ENCODE measurements around the gene LMX1B. TPM values are rescaled to one million over a fixed set of nuclear protein-coding genes. Genes with fewer than 3 reads are reported as not detected.

The LMX1B gene
- total and polyA plus RNA-seq, 2 of the 4 experiments (the other 2 are of a cell fraction), result not detected

- Histone ChIP-seq H3K4me1 (ENCODE audit: control insufficient read depth, insufficient read depth, low read length) (no peaks in the 10 kb centered on the region), H3K79me1 (ENCODE audit: low read depth in 1 of 2, low read length in 2 of 2) (no peaks in the 10 kb centered on the region), H3K27me3 (ENCODE audit: control insufficient read depth, insufficient read depth, low read length) (peaks cover 95% of the 10 kb centered on the region), H2BK15ac (ENCODE audit: low read depth, low read length) (no peak overlapping the region), H3K23ac (ENCODE audit: low read depth, low read length) (no peak overlapping the region), H4K91ac (ENCODE audit: insufficient read depth, low read depth, low read length) (no peak overlapping the region), H3K36me3 (ENCODE audit: control insufficient read depth, insufficient read depth, low read length) (no peaks in the 10 kb centered on the region), H3K4me2 (ENCODE audit: low read depth, low read length) (no peak overlapping the region), H3K14ac (replicated peaks; ENCODE audit: low read depth, low read length) (no peak overlapping the region), H4K20me1 (ENCODE audit: insufficient read depth, low read length) (peaks cover under 1% of the 10 kb centered on the region; the same call in 1 of the 2 replicates), H2AK5ac (ENCODE audit: low read depth, low read length) (no peak overlapping the region), H2BK120ac (ENCODE audit: low read depth, low read length) (no peak overlapping the region), H4K8ac (ENCODE audit: low read depth in 2 of 2, low read length in 2 of 2) (no peak overlapping the region), H3K27ac (ENCODE audit: insufficient read depth, low read length) (no peak overlapping the region), H3K9ac (ENCODE audit: low read depth, low read length) (no peak overlapping the region), H2BK20ac (ENCODE audit: low read depth, low read length) (no peak overlapping the region), H3K9me3 (ENCODE audit: control insufficient read depth, insufficient read depth, low read length) (no peaks in the 10 kb centered on the region; the same call in 1 of the 2 replicates), H3K9me1 (ENCODE audit: insufficient read depth, low read length) (no peaks in the 10 kb centered on the region), H3K4ac (ENCODE audit: low read depth, low read length) (no peak overlapping the region), H4K5ac (ENCODE audit: low read depth, low read length) (no peak overlapping the region), H3K18ac (ENCODE audit: low read depth, low read length) (no peak overlapping the region), H2AK9ac (replicated peaks; ENCODE audit: low read depth, low read length, poor library complexity) (no peak overlapping the region), H3K4me3 (ENCODE audit: insufficient read depth, low read depth, low read length) (no peak overlapping the region), H2AFZ (replicated peaks; ENCODE audit: low read length, poor library complexity) (no peak overlapping the region), H3K56ac (ENCODE audit: extremely low read depth, insufficient read depth, low read length) (no peak overlapping the region), H2BK5ac (ENCODE audit: low read depth, low read length, poor library complexity, severe bottlenecking) (no peak overlapping the region)
- no peak for DNase-seq
- dilution Hi-C loops (cut with HindIII; ENCODE audit: low sequenced_read_pairs, unreplicated experiment) (no loop called here), in situ Hi-C loops (cut with MboI; ENCODE audit: low sequenced_read_pairs) (no loop called here), intact Hi-C loops (cut with micrococcal nuclease) (no loop called here)
- TF ChIP-seq NFE2L2 (IDR thresholded peaks at IDR 0.05; ENCODE audit: low read depth, low read length), result no peak
- no peak for TF ChIP-seq RFX5 (IDR thresholded peaks at IDR 0.05; ENCODE audit: low read depth, low read length)
- TF ChIP-seq MAFK (IDR thresholded peaks at IDR 0.05; ENCODE audit: low read depth, low read length), result no peak
- no peak for TF ChIP-seq CTCF (conservative IDR thresholded peaks at IDR 0.05; ENCODE audit: low read depth, low read length)
- TF ChIP-seq RAD21 (IDR thresholded peaks at IDR 0.05; ENCODE audit: low read length), result no peak
- no peak for TF ChIP-seq CHD1 (IDR thresholded peaks at IDR 0.05; ENCODE audit: low read depth, low read length)
- TF ChIP-seq RCOR1 (IDR thresholded peaks at IDR 0.05; ENCODE audit: insufficient replicate concordance, low read length), result no peak
- TF ChIP-seq USF2 (IDR thresholded peaks at IDR 0.05; ENCODE audit: low read depth, low read length), result no peak
- TF ChIP-seq MXI1 (IDR thresholded peaks at IDR 0.05; ENCODE audit: borderline replicate concordance, low read depth, low read length), result no peak
- no peak for TF ChIP-seq BHLHE40 (IDR thresholded peaks at IDR 0.05; ENCODE audit: low read depth, low read length)
- TF ChIP-seq CEBPB (IDR thresholded peaks at IDR 0.05; ENCODE audit: low read depth, low read length), result no peak
- WGBS, 2 experiments (ENCODE audit: extremely low coverage in 2 of 2, insufficient read length in 1 of 2), result no CpG with 5 or more reads among the region's 18 CpGs
- ChIA-PET CTCF (no interaction called here), POLR2A (ENCODE audit: unreplicated experiment) (interaction anchor here (0.6 to 0.7 kb wide), 2 partner anchors 11 to 104 kb away, joined by 3 read pairs; no protein-coding TSS in a partner anchor)
- no TSS peak for BruUV-seq (replicated peaks)
- no peak for ATAC-seq (ENCODE audit: low read depth)
These were observed 3.5 kb downstream of the LMX1B start for GRCh38 chr9:126617003-126617822.

Measured in IMR-90 (cell line).